Fibroblast of pulmonary artery (primary cell): Measurements from ENCODE around the gene NUMB.

Experiments
- DNase-seq: peaks from one replicate; pipeline ENCODE4 v3.0.0-alpha.2; 2010; ENCODE audit warnings: low read depth
- H3K4me3 ChIP-seq: replicated peaks from 2 replicates; pipeline ENCODE4 v1.5.1; 2011; ENCODE audit warnings: low read depth, mild to moderate bottlenecking, control low read depth, low read length, moderate library complexity
- TF ChIP-seq, protein P1 (sequence below): IDR thresholded peaks from 2 replicates; pipeline ENCODE4 v1.5.1; 2011; ENCODE audit warnings: mild to moderate bottlenecking, control low read depth, low read length, inconsistent platforms; ENCODE audit errors: missing control alignments

NUMB gene

DNA sequence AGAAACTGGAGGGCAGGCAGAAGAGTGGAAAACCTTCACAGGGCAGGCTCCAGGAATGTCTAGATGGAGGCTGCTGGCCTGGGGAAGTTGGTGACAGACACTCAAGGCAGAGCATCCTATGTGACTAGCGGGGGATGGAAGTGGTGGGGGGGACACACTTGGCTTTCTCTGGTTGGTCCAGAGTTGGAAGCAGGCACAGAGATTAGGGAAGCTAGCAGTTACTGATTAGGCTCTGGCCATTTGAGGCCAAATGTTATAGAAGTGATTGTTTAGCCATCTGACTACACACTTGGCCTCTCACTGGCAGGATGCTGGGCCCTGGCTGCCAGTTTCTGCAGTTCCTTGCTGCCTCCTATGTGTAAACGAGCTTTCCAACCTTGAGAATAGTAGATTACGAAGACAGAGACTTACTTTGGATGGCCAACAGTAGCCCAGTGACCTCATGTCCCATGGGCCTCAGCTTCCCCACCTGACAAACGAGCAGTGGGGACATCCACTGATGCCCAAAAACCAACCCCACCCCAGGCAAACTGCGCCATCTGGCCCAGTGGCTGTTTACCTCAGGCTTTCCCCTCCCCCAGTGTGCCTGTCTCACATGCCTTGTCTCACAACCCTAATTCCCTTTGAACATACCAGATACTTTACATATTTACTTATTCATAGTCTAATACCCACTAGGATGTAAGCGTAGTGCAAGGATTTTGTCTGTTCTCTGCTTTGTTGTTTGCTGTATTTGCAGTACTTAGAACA lies 118.3 kb downstream of the NUMB start:
- H3K4me3 ChIP-seq: no peak overlapping the region
- DNase-seq: no peak
- TF ChIP-seq, protein P1, sequence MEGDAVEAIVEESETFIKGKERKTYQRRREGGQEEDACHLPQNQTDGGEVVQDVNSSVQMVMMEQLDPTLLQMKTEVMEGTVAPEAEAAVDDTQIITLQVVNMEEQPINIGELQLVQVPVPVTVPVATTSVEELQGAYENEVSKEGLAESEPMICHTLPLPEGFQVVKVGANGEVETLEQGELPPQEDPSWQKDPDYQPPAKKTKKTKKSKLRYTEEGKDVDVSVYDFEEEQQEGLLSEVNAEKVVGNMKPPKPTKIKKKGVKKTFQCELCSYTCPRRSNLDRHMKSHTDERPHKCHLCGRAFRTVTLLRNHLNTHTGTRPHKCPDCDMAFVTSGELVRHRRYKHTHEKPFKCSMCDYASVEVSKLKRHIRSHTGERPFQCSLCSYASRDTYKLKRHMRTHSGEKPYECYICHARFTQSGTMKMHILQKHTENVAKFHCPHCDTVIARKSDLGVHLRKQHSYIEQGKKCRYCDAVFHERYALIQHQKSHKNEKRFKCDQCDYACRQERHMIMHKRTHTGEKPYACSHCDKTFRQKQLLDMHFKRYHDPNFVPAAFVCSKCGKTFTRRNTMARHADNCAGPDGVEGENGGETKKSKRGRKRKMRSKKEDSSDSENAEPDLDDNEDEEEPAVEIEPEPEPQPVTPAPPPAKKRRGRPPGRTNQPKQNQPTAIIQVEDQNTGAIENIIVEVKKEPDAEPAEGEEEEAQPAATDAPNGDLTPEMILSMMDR: no peak

DNA sequence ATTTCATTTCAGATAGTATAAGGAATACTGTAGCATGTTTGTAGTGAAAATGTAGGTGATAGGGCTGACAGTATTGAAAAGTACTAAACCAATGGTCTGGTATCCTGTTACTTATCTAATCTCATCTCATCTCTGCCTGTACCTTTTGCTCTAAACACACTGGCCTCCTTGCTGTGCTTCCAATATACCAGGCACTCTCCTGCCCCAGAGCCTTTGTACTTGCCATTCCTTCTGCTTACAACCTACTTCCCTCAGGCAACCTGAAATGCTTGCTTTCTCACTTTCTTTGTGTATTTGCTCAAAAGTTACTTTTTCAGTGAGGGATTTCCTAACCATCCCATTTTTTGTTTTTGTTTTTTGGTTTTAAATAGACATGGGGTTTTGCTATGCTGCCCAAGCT lies 119.1 kb downstream of the NUMB start:
- TF ChIP-seq, protein P1: no peak
- no peak for DNase-seq
- H3K4me3 ChIP-seq: no peak overlapping the region

DNA sequence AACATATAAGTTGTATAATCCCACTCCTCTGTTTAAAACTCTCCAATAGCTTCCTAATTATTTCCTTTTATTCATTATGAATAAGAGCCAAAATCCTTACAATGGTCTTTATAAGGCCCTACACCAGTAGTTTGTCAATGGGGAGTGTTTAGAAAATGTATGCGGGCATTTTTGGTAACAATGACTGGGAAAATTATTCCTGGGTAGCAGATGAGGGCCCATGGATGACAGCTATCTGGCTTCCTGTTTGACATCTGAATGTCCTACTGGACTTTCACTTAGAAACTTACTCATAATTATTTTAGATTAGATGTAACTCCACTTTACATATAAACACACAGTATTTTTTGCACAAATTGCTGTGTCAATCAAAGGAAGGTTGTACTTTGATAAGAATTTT lies 119.8 kb downstream of the NUMB start:
- no peak overlapping the region for H3K4me3 ChIP-seq
- no peak for DNase-seq
- TF ChIP-seq, protein P1: no peak

DNA sequence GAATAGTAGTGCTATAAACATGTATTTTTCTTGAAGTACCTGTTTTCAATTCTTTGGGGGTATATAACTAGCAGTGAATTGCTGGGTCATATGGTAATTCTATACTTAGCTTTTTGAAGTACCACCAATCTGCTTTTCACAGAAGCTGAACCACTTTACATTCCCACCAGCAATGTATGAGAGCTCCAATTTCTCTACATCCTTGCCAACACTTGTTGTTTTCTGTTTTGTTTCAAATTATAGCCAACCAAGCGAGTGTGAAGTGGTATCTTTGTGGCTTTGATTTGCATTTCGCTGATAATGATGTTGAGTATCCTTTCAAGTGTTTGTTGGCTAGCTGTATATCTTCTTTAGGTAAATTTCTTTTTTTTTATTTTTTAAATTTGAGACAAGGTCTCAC lies 125.3 kb downstream of the NUMB start:
- no peak for DNase-seq
- TF ChIP-seq, protein P1: no peak
- no peak overlapping the region for H3K4me3 ChIP-seq

DNA sequence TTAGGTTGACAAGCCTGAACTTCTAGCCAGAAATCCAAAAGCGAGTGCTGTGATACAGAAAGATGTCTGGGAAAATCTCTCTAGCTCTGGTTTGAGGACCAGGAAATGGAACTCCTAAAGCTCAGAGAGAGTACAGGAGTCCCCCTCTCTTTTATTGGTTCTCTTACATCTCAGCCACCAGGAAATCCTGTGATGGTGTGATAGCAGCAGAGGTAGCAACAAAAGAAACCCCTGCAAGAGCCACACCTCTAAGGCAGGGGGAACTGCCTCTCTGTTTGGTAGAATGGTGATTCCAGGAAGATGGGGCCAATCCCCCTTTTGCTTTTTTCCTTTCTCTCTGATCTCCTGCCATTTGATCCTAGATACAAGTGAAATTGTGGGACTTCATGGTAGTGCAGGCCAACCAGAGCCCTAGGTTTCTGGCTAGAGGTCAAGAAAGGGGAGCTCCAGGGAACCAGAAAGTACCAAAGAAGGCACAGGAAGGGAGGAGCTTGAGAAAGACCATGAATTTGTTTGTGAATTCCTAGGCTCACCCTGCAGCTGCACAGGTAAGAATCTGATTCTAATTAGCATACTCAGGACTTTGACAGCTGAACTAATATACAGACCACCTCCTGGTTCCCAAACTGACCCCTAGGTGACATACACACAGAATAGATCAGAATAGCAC lies 132.6 kb downstream of the NUMB start:
- no peak for DNase-seq

DNA sequence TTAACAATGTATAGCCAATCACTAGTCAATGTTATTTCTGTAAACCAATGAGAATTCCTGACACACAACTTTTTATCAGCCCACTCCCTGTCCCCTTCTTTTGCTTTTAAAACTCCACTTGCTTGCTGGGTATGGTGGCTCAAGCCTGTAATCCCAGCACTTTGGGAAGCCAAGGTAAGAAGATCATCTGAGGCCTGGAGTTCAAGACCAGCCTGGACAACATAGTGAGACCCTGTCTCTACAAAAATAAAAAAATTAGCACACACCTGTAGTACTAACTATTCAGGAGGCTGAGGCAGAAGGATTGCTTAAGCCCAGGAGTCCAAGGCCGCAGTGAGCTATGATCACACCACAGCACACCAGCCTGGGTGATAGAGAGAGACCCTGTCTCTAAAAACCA lies 133.3 kb downstream of the NUMB start:
- TF ChIP-seq, protein P1: no peak
- H3K4me3 ChIP-seq: no peak overlapping the region
- no peak for DNase-seq

More for the DNA sequence above, 132.6 kb downstream of the NUMB start:
- no peak overlapping the region for H3K4me3 ChIP-seq
- TF ChIP-seq, protein P1: no peak

DNA sequence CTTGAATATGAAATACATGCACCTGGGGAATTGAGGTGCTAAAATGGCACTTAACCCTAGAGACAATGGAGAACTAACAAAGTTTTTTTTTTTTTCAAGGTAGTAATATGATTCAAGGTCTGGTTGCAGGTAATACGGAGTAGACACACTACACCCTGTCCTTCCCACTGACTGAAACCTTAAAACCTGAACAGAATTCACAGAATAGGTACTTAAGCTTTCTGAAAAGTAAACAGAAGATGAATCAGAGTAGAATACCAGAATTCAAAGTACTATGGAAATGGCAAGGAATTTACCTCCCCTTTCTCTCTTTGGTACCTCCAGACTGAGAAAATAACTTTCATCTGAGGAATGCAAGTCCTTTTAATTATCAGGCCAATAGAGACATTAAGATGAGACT lies 133.8 kb downstream of the NUMB start:
- no peak for DNase-seq
- TF ChIP-seq, protein P1: no peak
- no peak overlapping the region for H3K4me3 ChIP-seq
